NCI-H748 (cell line): Measurements from ENCODE around the gene TNS1.

Source experiments
- DNase-seq: peaks from one replicate; lab custom pipeline; 2025; ENCODE audit not compliant: unreplicated experiment; lab: John Stamatoyannopoulos, UW

TNS1 gene

GRCh38 chr2:217856159-217856558, 146.6 kb downstream of the TNS1 start:
- DNase-seq = no peak

- DNase-seq = no peak
These were observed 147.9 kb downstream of the TNS1 start for GRCh38 chr2:217854684-217855420.

- DNase-seq = no peak
These were observed 148.8 kb downstream of the TNS1 start for GRCh38 chr2:217853961-217854360.

DNA sequence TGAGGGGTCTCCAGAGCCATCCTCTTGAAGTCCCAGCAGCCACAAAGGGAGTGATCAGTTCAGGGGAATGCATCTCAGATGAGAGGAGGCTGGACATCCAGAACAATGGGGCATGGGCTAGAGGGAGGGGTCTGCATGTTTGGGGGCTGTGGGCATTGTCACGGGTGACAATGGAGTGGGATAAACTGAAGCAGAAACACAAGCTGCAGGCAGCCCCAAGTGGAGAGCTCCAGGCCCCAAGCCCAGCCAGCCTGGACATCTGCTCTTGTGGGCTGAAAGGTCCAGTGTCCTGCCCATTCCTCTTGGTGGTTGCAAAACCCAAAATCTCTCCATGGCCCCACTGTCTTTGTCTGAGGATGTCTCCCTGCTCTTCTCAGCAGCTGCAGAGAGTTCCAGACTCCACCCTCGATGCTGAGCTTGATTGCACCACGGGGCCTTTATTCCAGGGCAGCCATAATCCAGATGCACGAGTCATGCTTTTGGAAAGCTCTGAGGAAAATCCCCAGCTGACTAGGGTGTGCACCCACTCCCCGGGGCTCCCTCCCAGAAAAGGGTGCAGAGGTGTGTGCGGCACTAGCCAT, 149.4 kb downstream of the TNS1 start:
- DNase-seq = no peak

- no peak for DNase-seq
These were observed 150.1 kb downstream of the TNS1 start for GRCh38 chr2:217852555-217853211.

DNA sequence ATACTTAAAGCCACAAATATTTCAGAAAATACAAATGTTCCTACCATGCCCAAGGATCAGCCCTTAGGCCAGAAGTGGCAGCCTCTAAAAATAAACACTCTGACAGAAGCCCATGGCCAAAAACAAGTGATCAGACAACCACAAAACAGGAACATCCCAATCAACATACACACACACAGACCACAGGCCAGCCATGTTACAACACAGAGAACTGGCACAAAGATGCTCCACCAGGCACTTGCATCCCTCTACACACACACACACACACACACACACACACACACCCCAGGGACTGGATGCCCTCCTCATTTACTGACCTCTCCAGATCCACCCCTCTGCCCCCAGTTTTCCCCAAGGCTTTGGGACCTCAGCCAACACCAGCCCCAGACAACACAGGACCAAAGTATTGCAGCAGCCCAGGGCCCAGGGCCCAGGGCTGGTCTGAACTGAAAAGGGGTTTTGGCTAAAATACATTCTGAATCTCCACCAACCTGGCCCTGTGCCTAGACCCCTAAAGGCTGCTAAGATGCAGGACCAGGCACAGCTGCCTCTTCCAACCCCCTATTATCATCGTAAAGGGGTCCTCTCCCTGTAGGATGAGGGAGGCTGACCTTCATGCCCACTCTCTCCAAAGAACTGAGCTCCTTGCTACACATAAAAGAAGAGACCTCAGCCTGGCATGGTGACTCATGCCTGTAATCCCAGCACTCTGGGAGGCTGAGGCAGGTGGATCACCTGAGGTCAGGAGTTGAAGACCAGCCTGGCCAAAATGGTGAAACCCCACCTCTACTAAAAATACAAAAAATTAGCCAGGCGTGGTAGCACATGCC, 151.4 kb downstream of the TNS1 start:
- no peak for DNase-seq

DNA sequence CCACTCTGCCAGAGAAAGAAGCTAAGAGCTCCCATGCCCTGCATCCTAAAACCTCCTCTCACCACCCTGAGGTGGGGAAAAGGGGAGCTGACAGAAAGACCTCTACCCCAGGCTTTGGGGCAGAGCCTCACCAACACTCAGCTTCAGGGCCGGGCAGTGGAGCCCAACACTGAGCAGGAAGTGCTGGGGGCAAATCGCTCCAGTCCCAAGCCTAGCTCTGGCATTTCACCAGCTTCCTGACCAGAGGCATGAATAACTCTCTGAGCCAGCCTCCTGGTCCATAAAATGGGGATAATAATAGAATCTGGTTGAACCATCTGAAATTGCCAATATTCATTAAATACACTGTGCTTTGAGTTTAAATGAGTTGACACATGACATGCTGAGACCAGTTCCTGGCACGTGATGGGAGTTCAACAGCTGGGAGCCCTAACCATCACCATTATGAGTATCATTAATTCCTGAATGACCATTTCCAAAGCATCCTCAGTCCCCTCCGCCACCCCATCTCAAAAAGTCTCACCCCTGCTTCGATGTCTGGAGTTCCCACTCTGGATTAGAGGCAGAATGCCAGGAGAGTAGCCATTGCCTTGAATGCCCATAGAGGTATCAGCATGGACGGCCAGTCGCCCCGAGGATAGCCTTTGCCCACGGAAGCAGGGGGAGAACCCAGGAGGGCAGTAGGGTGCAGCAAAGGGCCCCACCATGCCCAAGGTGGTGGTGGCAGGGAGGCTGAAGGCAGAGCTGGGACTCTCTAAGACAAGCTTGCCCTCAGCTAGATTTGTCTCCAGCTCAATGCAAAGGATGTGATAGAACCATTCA, 153.4 kb downstream of the TNS1 start:
- DNase-seq = no peak

GRCh38 chr2:217848351-217848957, 154.3 kb downstream of the TNS1 start:
- no peak for DNase-seq

DNA sequence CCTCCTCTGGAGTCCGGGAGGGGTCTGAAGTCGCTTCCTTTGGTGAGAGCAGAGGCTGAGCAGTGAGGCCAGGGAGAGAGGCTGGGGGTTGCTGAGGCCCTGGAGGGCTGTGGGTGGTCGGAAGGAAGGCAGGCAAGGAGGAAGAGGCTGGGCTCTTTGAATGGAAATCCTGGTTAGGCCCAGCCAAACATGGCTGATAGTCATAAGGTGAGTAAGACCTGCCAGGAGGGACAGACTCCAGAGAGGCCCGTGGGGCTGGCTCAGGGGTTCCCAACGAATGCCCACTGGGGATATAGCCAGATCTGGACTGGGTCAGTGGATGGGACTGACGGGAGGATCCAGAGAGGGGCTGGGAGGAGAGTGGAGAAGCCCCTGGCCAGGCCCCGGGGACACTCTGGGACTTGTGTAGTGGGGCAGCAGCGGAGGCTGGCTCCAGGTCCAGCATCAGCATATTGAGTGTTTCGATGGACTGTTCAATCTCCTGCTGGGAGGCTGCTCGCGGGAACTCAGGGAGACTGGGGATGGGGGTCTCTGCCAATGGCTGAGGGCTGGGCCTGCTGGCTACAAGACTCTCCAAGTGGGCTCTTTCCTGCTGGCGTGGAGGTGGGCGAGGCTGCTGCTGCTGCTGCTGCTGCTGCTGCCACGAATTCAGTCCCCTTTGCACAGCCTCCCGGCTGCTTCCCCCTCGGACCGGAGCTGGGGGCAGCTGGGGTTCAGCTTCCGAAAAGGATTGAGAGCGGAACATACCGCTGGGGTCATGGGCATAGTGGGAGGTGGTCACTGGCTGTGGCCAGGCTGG, 155.0 kb downstream of the TNS1 start:
- DNase-seq = no peak

DNA sequence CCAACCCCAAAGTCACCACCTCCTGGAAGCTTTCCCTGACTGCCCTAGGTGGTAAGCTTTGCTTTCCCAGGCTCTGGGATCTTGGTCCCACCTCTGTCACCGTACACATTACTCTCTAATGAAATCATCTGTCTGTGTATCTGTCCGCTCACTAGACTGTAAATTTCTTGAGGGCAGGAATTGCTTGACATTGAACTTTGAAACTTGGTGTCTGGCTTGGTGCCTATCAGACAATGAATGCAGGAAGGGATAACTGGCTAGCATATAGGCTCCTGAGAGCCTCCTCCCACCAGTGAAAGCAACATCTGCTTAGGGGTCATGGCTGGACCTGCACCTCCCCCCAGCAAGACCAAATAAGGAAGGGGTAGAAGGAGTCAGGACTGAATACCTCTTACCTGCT, 155.7 kb downstream of the TNS1 start:
- no peak for DNase-seq

DNA sequence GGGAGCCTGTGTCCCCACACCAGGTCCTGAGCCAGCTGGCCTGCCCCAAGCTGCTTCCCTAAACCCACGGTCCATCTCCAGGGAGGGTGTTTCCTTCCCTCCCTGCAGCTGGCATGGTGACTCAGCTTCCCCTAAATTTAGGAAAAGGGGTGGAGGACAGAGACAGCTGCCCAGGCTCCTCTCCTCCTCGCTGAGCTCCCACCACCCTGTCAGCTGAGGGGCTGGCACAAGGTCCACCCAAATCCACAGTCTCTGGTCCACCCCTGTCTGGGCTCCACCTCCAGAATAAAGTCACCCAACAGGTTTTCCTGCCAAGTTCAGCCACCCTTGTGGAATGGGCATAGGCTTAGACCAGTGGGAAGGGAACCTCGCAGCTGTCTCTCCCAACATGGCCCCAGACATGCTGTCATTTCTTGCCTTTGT, 156.5 kb downstream of the TNS1 start:
- peak; percentile 15 for DNase-seq

- DNase-seq = no peak
These were observed 157.5 kb downstream of the TNS1 start for GRCh38 chr2:217845301-217845700.

GRCh38 chr2:217844696-217845095, 158.1 kb downstream of the TNS1 start:
- no peak for DNase-seq

GRCh38 chr2:217843324-217843723, 159.5 kb downstream of the TNS1 start:
- DNase-seq = no peak

- DNase-seq = no peak
These were observed 160.8 kb downstream of the TNS1 start for GRCh38 chr2:217842017-217842416.

GRCh38 chr2:217840522-217840921, 162.3 kb downstream of the TNS1 start:
- no peak for DNase-seq

GRCh38 chr2:217839750-217840107, 163.1 kb downstream of the TNS1 start:
- DNase-seq = no peak

GRCh38 chr2:217839073-217839749, 163.6 kb downstream of the TNS1 start:
- no peak for DNase-seq

DNA sequence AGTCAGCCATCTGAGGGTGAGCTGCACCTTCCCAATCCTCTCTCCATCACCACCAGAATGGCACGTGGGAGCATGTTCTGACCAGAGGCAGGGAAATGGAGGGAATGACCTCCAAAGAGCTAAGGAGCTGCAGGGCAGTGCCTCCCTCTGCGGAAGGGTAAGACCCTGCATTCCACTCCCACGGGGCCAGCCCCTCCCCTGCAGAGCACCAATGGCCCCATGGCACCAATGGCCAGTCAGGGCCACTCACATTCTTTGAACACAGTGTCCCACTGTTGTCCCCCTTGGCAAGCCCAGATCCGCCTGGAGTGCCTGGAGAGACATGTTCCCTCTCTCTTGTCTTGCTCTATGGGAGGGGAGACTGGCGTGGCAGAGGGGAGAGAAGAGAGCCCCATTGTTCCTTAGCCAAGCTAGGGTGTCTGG, 164.4 kb downstream of the TNS1 start:
- DNase-seq = no peak
